Left ventricle myocardium inferior (tissue), 1 donor: ENCODE measurements around the gene PTGDR. TPM values are rescaled to one million over a fixed set of nuclear protein-coding genes. Genes with fewer than 3 reads are reported as not detected.
A peak's percentile ranks its signal among the peaks of the same experiment; 100 is the strongest.

Experiments
- DNase-seq: peaks from one replicate; pipeline ENCODE4 v3.0.0-alpha.2; 2020
- H3K27ac ChIP-seq: fragments of 200-600 bp; replicated peaks from 2 replicates; pipeline ENCODE4 v1.8.0; 2021
- H3K27me3 ChIP-seq: fragments of 200-600 bp; 2 replicates; pipeline ENCODE4 v1.8.0; 2021; ENCODE audit warnings: low read depth
- H3K36me3 ChIP-seq: fragments of 200-600 bp; 2 replicates; pipeline ENCODE4 v1.8.0; 2021
- H3K4me1 ChIP-seq: fragments of 200-600 bp; 2 replicates; pipeline ENCODE4 v1.8.0; 2021
- H3K4me3 ChIP-seq: fragments of 200-600 bp; 2 replicates; pipeline ENCODE4 v1.8.0; 2021; ENCODE audit warnings: mild to moderate bottlenecking, moderate library complexity
- H3K9me3 ChIP-seq: fragments of 200-600 bp; replicated peaks from 2 replicates; pipeline ENCODE4 v1.8.0; 2021
- intact Hi-C: fragments of 100-400 bp; cut with micrococcal nuclease; formaldehyde crosslinking; loops from one replicate; pipeline ENCODE4 v1.11.0; 2022
- total RNA-seq: library from RNA; stranded (reverse); fragmentation: NEBNext Ultra II Directional; extraction: Animal tissue kit (Norgen Biotek cat#: 25700); gene quantifications from one replicate; pipeline ENCODE4 v1.2.1, GENCODE V29; 2021
- TF ChIP-seq, protein P1 (sequence below): fragments of 200-600 bp; IDR thresholded peaks from 2 replicates; pipeline ENCODE4 v1.8.0; 2021; ENCODE audit warnings: antibody characterized with exemption, mild to moderate bottlenecking, borderline replicate concordance
- donor health status: DM: no; HTN: yes; CAD: no; lungs with severe emphysema.

The PTGDR gene
- total RNA-seq, 1 donor from 2014 or later: 1.3 TPM

DNA sequence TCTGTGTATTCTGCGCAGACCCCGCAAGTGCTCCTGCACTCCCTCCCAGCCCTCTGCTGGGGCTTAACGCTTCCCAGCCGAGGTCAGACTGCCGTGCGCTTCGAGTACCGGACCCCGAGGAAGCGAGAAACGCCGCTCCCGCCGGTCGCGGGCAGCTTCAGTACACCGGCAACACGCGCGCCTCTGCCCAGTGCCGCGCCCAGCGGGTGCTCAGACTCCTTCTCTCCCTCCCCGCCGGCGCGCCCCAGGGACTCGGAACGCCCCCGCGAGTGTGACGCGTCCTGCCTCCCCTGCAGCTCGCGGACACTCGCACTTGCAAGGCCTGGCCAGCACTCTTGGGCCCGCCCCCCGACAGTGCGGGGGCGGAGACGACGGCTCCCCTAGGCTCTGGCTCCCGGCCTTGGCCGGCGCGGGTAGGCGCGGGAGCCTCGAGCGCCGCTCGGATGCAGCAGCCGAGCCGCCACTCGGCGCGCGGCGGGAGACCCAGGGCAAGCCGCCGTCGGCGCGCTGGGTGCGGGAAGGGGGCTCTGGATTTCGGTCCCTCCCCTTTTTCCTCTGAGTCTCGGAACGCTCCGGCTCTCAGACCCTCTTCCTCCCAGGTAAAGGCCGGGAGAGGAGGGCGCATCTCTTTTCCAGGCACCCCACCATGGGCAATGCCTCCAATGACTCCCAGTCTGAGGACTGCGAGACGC, 46.6 kb downstream of the PTGDR start, which contains the start of gene PTGER2:
PTGER2 (plus strand) TSS at position 410 of the 692 bp plus-strand sequence; CDS start at position 647, 237 bp downstream.
- intact Hi-C loops: no loop called here
- Histone ChIP-seq H3K4me1 (peaks cover 24% of the 10 kb centered on the region), H3K27ac (no peak within 1 kb of the TSS), H3K27me3 (peaks cover 84% of the 10 kb centered on the region), H3K4me3 (peak within 1 kb of the TSS; percentile 71), H3K36me3 (no peaks in the 10 kb centered on the region), H3K9me3 (no peaks in the 10 kb centered on the region)
- TF ChIP-seq, protein P1, sequence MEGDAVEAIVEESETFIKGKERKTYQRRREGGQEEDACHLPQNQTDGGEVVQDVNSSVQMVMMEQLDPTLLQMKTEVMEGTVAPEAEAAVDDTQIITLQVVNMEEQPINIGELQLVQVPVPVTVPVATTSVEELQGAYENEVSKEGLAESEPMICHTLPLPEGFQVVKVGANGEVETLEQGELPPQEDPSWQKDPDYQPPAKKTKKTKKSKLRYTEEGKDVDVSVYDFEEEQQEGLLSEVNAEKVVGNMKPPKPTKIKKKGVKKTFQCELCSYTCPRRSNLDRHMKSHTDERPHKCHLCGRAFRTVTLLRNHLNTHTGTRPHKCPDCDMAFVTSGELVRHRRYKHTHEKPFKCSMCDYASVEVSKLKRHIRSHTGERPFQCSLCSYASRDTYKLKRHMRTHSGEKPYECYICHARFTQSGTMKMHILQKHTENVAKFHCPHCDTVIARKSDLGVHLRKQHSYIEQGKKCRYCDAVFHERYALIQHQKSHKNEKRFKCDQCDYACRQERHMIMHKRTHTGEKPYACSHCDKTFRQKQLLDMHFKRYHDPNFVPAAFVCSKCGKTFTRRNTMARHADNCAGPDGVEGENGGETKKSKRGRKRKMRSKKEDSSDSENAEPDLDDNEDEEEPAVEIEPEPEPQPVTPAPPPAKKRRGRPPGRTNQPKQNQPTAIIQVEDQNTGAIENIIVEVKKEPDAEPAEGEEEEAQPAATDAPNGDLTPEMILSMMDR: no peak
- DNase-seq: peak; percentile 84

DNA sequence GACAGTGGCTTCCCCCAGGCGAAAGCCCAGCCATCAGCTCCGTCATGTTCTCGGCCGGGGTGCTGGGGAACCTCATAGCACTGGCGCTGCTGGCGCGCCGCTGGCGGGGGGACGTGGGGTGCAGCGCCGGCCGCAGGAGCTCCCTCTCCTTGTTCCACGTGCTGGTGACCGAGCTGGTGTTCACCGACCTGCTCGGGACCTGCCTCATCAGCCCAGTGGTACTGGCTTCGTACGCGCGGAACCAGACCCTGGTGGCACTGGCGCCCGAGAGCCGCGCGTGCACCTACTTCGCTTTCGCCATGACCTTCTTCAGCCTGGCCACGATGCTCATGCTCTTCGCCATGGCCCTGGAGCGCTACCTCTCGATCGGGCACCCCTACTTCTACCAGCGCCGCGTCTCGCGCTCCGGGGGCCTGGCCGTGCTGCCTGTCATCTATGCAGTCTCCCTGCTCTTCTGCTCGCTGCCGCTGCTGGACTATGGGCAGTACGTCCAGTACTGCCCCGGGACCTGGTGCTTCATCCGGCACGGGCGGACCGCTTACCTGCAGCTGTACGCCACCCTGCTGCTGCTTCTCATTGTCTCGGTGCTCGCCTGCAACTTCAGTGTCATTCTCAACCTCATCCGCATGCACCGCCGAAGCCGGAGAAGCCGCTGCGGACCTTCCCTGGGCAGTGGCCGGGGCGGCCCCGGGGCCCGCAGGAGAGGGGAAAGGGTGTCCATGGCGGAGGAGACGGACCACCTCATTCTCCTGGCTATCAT, 47.3 kb downstream of the PTGDR start:
- intact Hi-C loops: no loop called here

DNA sequence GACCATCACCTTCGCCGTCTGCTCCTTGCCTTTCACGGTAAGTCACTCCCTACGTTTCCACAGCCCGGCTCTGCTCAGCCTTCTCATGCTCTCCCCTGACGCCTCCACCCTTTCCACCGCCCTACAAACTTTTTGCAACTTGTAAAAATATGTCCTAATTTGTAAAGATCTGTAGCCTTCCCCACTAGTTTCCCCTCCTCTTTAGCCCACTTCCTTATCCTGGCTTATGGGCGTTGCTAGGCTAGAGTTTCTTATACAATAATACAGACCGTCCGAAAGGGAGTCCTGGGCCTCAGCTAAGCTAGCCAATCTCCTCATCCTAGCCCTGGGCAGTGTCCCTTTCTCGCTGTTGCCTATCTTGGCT, 47.8 kb downstream of the PTGDR start:
- Histone ChIP-seq H3K36me3 (no peaks in the 10 kb centered on the region), H3K4me3 (peak overlapping the region; percentile 71), H3K27me3 (peaks cover 71% of the 10 kb centered on the region), H3K9me3 (no peaks in the 10 kb centered on the region), H3K4me1 (peaks cover 24% of the 10 kb centered on the region), H3K27ac (no peak overlapping the region)
- no peak for DNase-seq
- intact Hi-C loops: no loop called here
- TF ChIP-seq, protein P1: no peak

More for the DNA sequence above, 47.3 kb downstream of the PTGDR start:
- TF ChIP-seq, protein P1: no peak
- Histone ChIP-seq H3K27me3 (peaks cover 76% of the 10 kb centered on the region), H3K9me3 (no peaks in the 10 kb centered on the region), H3K4me1 (peaks cover 24% of the 10 kb centered on the region), H3K36me3 (no peaks in the 10 kb centered on the region), H3K27ac (no peak overlapping the region), H3K4me3 (peak overlapping the region; percentile 71)
- DNase-seq: peak; percentile 26

DNA sequence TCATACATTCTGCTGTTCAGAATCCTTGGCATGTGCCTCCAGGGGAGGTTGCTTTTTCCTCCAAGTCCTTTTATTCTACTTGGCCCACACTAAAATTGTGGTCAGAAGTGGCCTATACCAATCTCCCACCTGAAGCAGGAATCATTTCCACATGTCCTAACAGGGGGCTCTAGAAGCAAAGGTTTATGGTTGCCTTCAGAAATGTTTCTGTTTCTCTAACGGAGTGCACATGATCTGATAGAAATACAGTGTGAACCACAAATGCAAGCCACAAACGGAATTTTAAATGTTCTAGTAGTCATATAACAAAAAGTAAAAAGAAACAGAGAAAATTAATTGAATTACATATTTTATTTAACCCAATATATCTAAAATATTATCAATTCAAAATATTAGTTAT, 50.6 kb downstream of the PTGDR start:
- Histone ChIP-seq H3K9me3 (peaks cover 22% of the 10 kb centered on the region), H3K36me3 (no peaks in the 10 kb centered on the region), H3K27me3 (peaks cover 45% of the 10 kb centered on the region), H3K4me1 (peaks cover 24% of the 10 kb centered on the region), H3K27ac (no peak overlapping the region), H3K4me3 (no peak overlapping the region)
- TF ChIP-seq, protein P1: no peak
- intact Hi-C loops: no loop called here
- DNase-seq: no peak

DNA sequence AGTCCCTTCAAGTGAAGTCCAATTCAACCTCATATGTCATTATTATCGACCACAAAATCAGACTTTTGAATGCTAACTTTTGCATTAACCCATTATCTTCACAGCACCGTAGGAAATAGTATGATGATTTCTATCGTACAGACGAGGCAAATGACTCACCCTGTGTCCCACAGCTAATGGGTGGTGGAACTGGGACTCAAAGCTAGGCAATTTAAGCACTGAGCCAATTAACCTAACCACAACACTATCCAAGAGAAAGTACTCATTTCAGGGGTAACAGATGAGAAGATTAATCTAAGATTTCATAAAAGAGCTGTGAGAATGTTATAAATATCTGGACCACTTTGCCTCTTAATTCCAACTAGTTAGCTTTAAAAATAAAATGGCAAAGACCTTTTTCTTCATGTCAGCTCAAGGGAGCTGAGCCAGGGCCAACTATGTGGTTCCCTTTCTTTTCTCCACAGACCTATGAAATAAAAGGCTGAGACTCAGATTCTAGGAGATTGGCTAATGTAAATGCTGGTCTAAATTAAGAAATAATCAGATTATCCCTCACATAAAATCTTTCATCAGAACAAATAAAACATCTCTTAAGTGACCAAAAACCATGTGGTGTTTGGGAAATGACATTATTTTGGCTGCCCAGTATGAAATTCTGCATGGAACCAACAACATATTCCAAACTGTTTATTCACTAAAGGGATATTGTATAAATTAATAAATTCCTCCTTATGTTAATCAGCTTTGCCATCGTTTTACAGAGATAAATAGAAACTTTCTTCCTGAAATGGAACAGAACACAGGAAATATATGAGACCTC, 51.5 kb downstream of the PTGDR start:
- intact Hi-C loops: no loop called here
- H3K4me1 ChIP-seq: peaks cover 14% of the 10 kb centered on the region
- H3K27ac ChIP-seq: no peak overlapping the region
- H3K27me3 ChIP-seq: peaks cover 35% of the 10 kb centered on the region
- no peak for DNase-seq
- TF ChIP-seq, protein P1: no peak
- no peak overlapping the region for H3K4me3 ChIP-seq
- peaks cover 31% of the 10 kb centered on the region for H3K9me3 ChIP-seq
- no peaks in the 10 kb centered on the region for H3K36me3 ChIP-seq
